Small intestine (tissue), 7 donors: ENCODE measurements around the gene CCDC90B. TPM values are rescaled to one million over a fixed set of nuclear protein-coding genes. Genes with fewer than 3 reads are reported as not detected.

Experiments
- DNase-seq, 2 donors: peaks; one replicate each; pipeline versions ENCODE4 v3.0.0 to v3.0.0-alpha.2; 2013
- FAIRE-seq: peaks from 2 replicates; lab custom pipeline; 2012; peaks lifted over from hg19 to GRCh38; lab: Jason Lieb, UNC
- H3K27ac ChIP-seq, 3 donors: one replicate each; pipeline ENCODE4 v1.5.1; 2013; ENCODE audit warnings: low read length in 2 of 3, mild to moderate bottlenecking in 2 of 3, control low read depth in 1 of 3, inconsistent platforms in 1 of 3, low read depth in 1 of 3, moderate library complexity in 1 of 3
- H3K27me3 ChIP-seq, 3 donors: one replicate each; pipeline ENCODE4 v1.6.1; 2013; ENCODE audit warnings: low read length in 3 of 3, inconsistent platforms in 1 of 3; ENCODE audit not compliant: control insufficient read depth in 3 of 3, insufficient read depth in 3 of 3
- H3K36me3 ChIP-seq, 3 donors: one replicate each; pipeline ENCODE4 v1.6.1; 2013; ENCODE audit warnings: low read length in 3 of 3, inconsistent platforms in 1 of 3, low read depth in 1 of 3, mild to moderate bottlenecking in 1 of 3, moderate library complexity in 1 of 3; ENCODE audit not compliant: control insufficient read depth in 3 of 3, insufficient read depth in 2 of 3
- H3K4me1 ChIP-seq, 3 donors: one replicate each; pipeline ENCODE4 v1.6.1; 2013; ENCODE audit warnings: low read length in 2 of 3, inconsistent platforms in 1 of 3, low read depth in 1 of 3, mild to moderate bottlenecking in 1 of 3, moderate library complexity in 1 of 3; ENCODE audit not compliant: control insufficient read depth in 3 of 3, insufficient read depth in 2 of 3
- H3K4me3 ChIP-seq, 3 donors: one replicate each; pipeline ENCODE4 v1.5.1; 2013; ENCODE audit warnings: low read length in 3 of 3, control low read depth in 1 of 3, inconsistent platforms in 1 of 3, low read depth in 1 of 3, mild to moderate bottlenecking in 1 of 3, moderate library complexity in 1 of 3
- H3K9me3 ChIP-seq, 2 donors: one replicate each; pipeline ENCODE4 v1.6.1; 2013; ENCODE audit warnings: low read depth in 1 of 2, low read length in 1 of 2; ENCODE audit not compliant: control insufficient read depth in 2 of 2, insufficient read depth in 1 of 2
- WGBS, 3 donors: extraction: QIAGEN DNeasy Blood & Tissue Kit; methylation state at CpG; one replicate each; pipeline ENCODE4 v1.1.7; 2013; 5-methylcytosine and 5-hydroxymethylcytosine counted together
- polyA plus RNA-seq, 4 donors: library from polyadenylated mRNA; stranded (reverse) in 3 of 4; unstranded in 1 of 4; fragments of 200-250 nt in 3 of 4; fragments of 120-200 nt in 1 of 4; gene quantifications; one replicate each; pipeline versions ENCODE4 v1.2.1 to v1.2.3, GENCODE V29; 2013
- donor health status: healthy with polysubstance abuse.
- donor health status: control.
- donor health status: control.
- donor health status: Bipolar disorder and iron deficiency.
- donor health status: healthy.

CCDC90B gene
- polyA plus RNA-seq, 4 donors = 35.5 to 60.4 (median 45.2) TPM

GRCh38 chr11:83241291-83241946 lies 44.7 kb downstream of the CCDC90B start:
- Histone ChIP-seq H3K4me3 (no peak overlapping the region), H3K9me3 (no peaks in the 10 kb centered on the region), H3K36me3 (no peaks in the 10 kb centered on the region), H3K27ac (no peak overlapping the region), H3K4me1 (no peaks in the 10 kb centered on the region), H3K27me3 (no peaks in the 10 kb centered on the region)
- DNase-seq (peak; percentile 79 to 83), FAIRE-seq (no peak)
- WGBS, 3 donors = 4 to 30% (median 25%) methylated on average over 5 of the region's 5 CpGs

DNA sequence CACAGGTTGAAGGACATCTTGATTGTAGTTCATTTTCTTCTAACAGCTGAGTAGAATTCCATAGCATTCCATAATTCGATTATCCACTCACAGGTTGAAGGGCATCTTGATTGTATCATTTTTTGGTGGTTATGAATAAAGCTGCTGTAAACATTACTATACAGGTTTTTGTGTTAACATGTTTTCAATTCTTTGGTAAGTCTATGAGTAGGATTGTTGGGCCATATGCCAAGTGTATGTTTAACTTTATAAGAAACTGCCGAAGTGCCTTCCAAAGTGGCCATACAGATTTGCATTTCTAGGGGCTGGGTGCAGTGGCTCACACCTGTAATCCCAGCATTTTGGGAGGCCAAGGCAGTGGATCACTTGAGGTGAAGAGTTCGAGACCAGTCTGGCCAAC lies 48.1 kb downstream of the CCDC90B start:
- no peak for DNase-seq
- Histone ChIP-seq H3K27ac (no peak overlapping the region), H3K4me1 (peaks cover 0 to 5% (median 0%) of the 10 kb centered on the region in 3 donors), H3K9me3 (no peaks in the 10 kb centered on the region), H3K4me3 (no peak overlapping the region), H3K36me3 (no peaks in the 10 kb centered on the region), H3K27me3 (no peaks in the 10 kb centered on the region)
- WGBS, 3 donors = 66 to 84% (median 74%) methylated on average over 3 of the region's 3 CpGs
- no peak for FAIRE-seq

DNA sequence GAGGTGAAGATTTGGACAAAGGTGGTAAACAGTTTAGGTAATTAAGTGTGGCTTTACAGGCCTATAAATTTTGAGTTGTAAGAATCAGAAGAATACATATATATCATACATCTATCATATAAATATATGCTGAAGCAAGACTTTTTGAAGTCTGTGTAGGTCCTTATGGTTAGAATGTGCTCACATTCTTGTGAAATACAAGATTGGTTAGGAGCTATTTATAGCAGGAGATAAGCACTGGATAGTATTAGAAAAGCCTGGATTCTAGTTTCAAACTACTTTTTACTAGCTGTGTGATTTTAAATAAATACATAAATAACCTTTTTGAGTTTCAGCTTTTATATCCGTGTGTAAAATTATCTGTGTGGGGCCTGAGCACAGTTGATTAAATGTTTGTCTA lies 50.3 kb downstream of the CCDC90B start:
- Histone ChIP-seq H3K4me1 (peaks cover 0 to 5% (median 0%) of the 10 kb centered on the region in 3 donors), H3K27ac (no peak overlapping the region), H3K4me3 (no peak overlapping the region), H3K36me3 (no peaks in the 10 kb centered on the region), H3K27me3 (no peaks in the 10 kb centered on the region), H3K9me3 (no peaks in the 10 kb centered on the region)
- FAIRE-seq (no peak), DNase-seq (peak in 1 of 2 donors; percentile 16)
- WGBS, 3 donors = 26 to 72% (median 53%) methylated on average over 1 of the region's 1 CpG

GRCh38 chr11:83223457-83223856 lies 62.7 kb downstream of the CCDC90B start:
- H3K36me3 ChIP-seq = no peaks in the 10 kb centered on the region
- no peak overlapping the region for H3K27ac ChIP-seq
- FAIRE-seq (no peak), DNase-seq (no peak)
- no peaks in the 10 kb centered on the region for H3K4me1 ChIP-seq
- no peaks in the 10 kb centered on the region for H3K27me3 ChIP-seq
- WGBS, 3 donors = 87 to 100% (median 97%) methylated on average over 2 of the region's 2 CpGs
- no peak overlapping the region for H3K4me3 ChIP-seq
- no peaks in the 10 kb centered on the region for H3K9me3 ChIP-seq

DNA sequence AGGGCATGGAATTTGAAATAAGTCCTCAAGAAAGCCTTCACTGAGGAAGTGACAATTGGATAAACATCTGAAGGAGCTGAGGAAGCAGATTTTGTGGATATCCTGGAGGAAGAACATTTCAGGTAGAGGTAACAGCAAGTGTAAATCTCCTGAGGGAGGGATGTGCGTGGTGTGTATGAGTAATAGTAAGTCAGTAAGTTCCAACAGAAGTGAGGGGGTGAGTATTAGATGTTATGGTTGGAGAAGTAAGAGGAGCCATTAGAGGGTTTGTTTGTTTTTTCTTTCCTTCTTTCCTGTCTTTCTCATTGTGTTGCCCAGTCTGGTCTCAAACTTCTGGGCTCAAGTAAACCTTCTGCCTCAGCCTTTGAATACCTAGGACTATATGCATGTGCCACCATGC lies 63.7 kb downstream of the CCDC90B start:
- no peak for DNase-seq

DNA sequence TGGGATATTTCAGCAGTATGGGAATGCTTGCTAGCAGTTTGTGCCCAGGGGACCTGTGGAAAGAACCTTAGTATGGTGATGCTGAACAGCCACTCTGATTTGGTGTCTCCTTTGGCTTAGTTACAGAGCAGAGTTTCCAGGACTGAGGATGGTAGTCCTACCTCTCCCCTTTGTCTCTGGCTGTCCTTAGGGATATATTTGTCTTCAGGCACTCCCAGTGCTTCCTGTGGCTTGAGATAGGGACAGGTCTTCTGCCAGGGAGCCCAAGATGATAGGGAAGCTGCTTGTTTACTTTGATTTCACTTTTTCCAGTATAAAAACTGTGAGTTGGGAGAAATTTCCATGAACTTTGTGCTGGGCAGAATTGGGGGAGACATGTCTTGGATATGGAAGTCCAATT lies 64.5 kb downstream of the CCDC90B start:
- Histone ChIP-seq H3K27ac (no peak overlapping the region), H3K4me3 (no peak overlapping the region), H3K36me3 (no peaks in the 10 kb centered on the region), H3K27me3 (no peaks in the 10 kb centered on the region), H3K9me3 (no peaks in the 10 kb centered on the region), H3K4me1 (no peaks in the 10 kb centered on the region)
- no peak for FAIRE-seq
- DNase-seq = no peak

More for the DNA sequence above, 63.7 kb downstream of the CCDC90B start:
- no peak for FAIRE-seq
- Histone ChIP-seq H3K27me3 (no peaks in the 10 kb centered on the region), H3K4me3 (no peak overlapping the region), H3K9me3 (no peaks in the 10 kb centered on the region), H3K4me1 (no peaks in the 10 kb centered on the region), H3K27ac (no peak overlapping the region), H3K36me3 (no peaks in the 10 kb centered on the region)
- 93 to 100% (median 100%) methylated on average over 1 of the region's 1 CpG for WGBS, 3 donors

DNA sequence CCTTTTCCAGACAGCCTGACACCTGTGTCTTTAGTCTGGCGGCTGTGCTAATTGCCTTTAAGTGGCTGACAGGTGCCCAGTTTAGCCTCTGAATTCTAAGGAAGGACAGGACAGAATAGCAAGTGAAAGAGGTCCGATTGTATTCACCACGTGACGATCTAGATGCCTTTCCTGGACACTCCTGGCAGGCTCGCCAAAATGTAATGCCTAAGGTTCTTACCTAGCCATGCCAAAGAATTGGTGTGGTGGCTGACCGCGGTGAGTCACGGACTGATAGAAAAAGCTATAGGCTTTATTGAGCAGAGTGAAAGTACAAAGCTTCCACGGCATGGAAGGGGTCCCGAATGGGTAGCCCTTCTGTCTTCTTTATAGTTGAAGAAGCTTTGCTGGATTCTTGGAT lies 65.9 kb downstream of the CCDC90B start:
- H3K36me3 ChIP-seq = no peaks in the 10 kb centered on the region
- H3K4me3 ChIP-seq = no peak overlapping the region
- FAIRE-seq (no peak), DNase-seq (no peak)
- H3K4me1 ChIP-seq = no peaks in the 10 kb centered on the region
- no peak overlapping the region for H3K27ac ChIP-seq
- no peaks in the 10 kb centered on the region for H3K9me3 ChIP-seq
- no peaks in the 10 kb centered on the region for H3K27me3 ChIP-seq
- 82 to 88% (median 87%) methylated on average over 10 of the region's 10 CpGs for WGBS, 3 donors

DNA sequence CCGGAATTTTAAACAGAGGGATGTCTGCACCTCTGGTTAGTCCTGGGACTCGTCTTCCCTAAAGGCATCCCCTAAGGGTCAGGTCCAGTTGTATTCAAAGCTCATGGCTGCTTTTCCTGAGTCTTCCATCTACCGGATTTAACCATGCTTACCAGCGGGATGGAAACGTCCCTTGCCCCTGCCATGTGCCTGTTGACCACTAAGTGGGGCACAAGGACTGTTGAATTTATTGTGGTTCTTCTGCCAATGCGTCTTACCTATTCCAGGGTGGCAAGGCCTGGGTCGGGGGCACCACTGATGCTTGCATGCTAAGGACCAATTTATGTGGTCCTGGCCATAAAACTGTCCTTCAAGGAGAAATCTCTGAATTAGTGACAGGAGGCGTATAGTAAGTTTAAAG lies 67.1 kb downstream of the CCDC90B start:
- H3K27ac ChIP-seq = no peak overlapping the region
- no peaks in the 10 kb centered on the region for H3K36me3 ChIP-seq
- H3K4me3 ChIP-seq = no peak overlapping the region
- no peaks in the 10 kb centered on the region for H3K4me1 ChIP-seq
- FAIRE-seq (no peak), DNase-seq (peak in 1 of 2 donors; percentile 5)
- no peaks in the 10 kb centered on the region for H3K27me3 ChIP-seq
- 75 to 82% (median 80%) methylated on average over 8 of the region's 8 CpGs for WGBS, 3 donors
- no peaks in the 10 kb centered on the region for H3K9me3 ChIP-seq
